Measurements from ENCODE around the gene SARNP. TPM values are rescaled to one million over a fixed set of nuclear protein-coding genes. Genes with fewer than 3 reads are reported as not detected.

SARNP gene
- total RNA-seq, 2 experiments from 2014 or later: 99.6 to 104 TPM

- Mint-ChIP-seq H3K9me3 (no peaks in the 10 kb centered on the region), H3K27ac (no peak overlapping the region), H3K4me3 (no peak overlapping the region), H3K36me3 (peaks cover 7% of the 10 kb centered on the region), H3K4me1 (peaks cover 19% of the 10 kb centered on the region), H3K27me3 (no peaks in the 10 kb centered on the region)
- no peak for DNase-seq
Measured at GRCh38 chr12:55733021-55733555, 84.4 kb downstream of the SARNP start.

- H3K27me3 Mint-ChIP-seq: no peaks in the 10 kb centered on the region
- H3K27ac Mint-ChIP-seq: no peak overlapping the region
- no peaks in the 10 kb centered on the region for H3K9me3 Mint-ChIP-seq
- peaks cover 7% of the 10 kb centered on the region for H3K36me3 Mint-ChIP-seq
- H3K4me3 Mint-ChIP-seq: no peak overlapping the region
- peaks cover 16% of the 10 kb centered on the region for H3K4me1 Mint-ChIP-seq
- DNase-seq: no peak
Measured at GRCh38 chr12:55732288-55732687, 85.2 kb downstream of the SARNP start.

DNA sequence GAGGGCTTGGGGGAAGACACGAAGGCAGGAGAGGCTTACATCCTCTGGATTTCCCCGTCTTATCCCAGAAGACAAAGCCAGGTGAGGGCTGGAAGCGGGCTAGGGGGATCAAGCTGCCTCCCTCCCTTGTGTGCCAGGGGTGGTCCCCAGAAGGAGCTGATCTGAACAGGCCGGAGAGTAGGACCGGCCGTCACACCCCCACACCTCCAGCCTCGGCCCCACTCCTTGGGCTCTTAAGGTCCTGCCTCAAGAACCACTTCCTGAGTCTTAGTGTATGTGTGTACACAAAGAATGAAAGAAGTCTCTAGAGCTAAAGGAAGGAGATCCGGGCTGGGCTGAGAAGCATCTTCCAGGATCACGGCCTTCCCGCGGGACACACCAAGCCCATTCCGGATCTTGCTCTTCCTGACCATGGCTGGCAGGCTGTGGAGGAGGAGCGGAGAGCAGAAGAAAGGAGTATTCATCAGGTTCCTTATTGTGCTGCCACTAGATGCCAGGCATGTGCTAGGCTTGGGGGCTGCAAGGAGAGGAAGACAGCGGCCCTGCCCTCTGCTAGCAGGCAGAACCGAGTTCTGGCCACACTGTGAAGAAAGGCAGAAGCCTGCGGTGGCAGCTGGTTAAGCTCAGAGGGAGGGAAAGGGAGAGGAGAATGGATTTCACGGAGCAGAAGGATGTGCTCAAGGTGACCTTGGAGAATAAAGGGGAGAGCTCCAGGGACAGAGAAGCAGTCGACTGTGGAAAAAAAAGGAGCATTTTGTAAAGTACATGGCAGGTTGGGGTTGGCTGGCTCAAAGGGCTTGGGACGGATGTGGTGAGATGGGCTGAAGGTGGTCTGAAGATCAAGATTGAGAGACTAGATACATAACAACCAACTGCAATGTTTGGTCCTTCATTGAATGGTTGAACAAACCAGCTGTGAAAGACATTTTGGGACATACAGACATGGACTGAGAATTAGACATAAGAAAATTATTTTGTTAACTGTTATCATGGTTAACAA lies 87.4 kb downstream of the SARNP start:
- Mint-ChIP-seq H3K9me3 (no peaks in the 10 kb centered on the region), H3K27ac (peak overlapping the region; percentile 94), H3K36me3 (peaks cover 7% of the 10 kb centered on the region), H3K4me1 (peaks cover 27% of the 10 kb centered on the region), H3K27me3 (no peaks in the 10 kb centered on the region), H3K4me3 (peak overlapping the region; percentile 87)
- DNase-seq: peak; percentile 41

DNA sequence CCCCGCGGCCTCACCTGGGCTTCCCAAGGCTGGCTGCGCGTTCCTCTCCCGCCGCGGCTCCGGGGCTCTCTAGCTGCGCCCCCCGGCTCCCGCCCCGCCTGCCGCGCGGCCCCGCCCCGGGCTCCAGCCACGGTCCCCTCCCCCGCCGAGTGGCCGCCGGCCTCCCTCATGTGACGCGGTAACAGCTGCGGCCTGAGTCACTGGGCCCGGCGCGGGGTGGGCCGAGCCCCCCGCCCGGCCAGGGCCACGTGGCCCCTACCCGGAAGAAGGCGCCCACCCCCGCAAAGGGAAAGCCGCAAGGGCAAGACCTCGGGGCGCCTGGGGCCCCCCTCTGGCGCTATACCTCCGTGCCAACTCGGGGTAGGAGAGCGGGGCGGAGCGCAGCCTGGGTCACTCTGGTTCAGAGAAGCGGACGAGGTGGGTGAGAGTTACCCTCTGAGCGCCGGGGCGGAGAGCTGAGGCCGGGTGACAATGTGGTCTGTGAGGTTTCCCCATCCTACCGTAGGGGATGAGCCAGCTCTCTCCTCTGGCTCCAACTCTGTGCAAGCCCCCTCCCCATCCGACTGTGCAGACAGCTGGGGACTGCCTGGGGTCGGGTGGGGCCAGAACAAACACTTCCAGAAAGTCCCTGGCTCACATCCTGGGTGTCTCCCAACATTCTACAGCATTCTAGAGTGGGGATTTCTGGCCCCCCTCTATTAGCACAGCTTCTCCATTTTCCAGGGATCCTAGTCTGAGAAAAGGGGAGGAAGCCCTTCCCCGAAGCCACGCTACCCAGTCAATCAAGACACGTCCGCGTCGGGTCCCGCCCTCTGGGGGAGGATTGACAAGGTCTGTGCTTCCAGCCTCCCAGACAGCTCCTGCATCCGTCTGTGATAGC lies 88.3 kb downstream of the SARNP start, which contains the start of gene CD63:
TSS of gene CD63 (minus strand) at position 71 of the 880 bp plus-strand sequence. CDS start 668 bp downstream, outside the sequence.
- H3K4me1 Mint-ChIP-seq: peaks cover 31% of the 10 kb centered on the region
- H3K27ac Mint-ChIP-seq: peak within 1 kb of the TSS; percentile 94
- peak; percentile 84 for DNase-seq
- H3K27me3 Mint-ChIP-seq: no peaks in the 10 kb centered on the region
- H3K9me3 Mint-ChIP-seq: no peaks in the 10 kb centered on the region
- H3K36me3 Mint-ChIP-seq: peaks cover 7% of the 10 kb centered on the region
- peak within 1 kb of the TSS; percentile 87 for H3K4me3 Mint-ChIP-seq

GRCh38 chr12:55728186-55728938 lies 89.2 kb downstream of the SARNP start:
- no peaks in the 10 kb centered on the region for H3K27me3 Mint-ChIP-seq
- DNase-seq: peak; percentile 35

DNA sequence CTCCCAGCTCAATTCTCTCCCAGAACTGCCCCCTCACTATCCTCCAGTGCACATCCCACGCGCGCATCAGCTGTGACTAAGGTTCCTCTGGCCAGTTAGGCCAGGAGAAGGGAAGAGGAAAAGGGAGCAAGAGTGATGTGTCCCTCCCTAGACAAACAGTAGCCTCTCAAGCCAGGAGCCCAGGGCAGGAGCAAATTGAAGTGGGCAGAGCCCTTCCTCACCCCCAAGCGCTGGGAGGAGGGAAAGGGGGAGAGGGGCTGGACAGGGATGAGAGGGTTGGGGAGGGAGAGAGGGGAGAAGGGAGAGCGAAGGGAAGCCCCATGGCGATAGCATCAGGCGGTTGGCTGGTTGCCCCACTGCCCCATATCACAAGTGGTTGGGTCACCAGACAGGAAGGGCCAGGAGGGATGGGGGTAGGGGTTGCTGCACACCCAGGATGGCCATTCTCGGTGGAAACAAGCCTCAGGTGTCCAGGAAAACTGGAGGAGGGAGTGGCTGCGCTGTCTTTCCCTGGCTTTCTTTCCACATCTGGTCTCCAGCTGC lies 89.8 kb downstream of the SARNP start:
- Mint-ChIP-seq H3K9me3 (no peaks in the 10 kb centered on the region), H3K4me1 (peaks cover 31% of the 10 kb centered on the region), H3K27ac (peak overlapping the region; percentile 70)

More at GRCh38 chr12:55728186-55728938, 89.2 kb downstream of the SARNP start:
- Mint-ChIP-seq H3K27ac (no peak overlapping the region), H3K4me1 (peaks cover 31% of the 10 kb centered on the region), H3K4me3 (peak overlapping the region; percentile 74), H3K36me3 (peaks cover 7% of the 10 kb centered on the region), H3K9me3 (no peaks in the 10 kb centered on the region)

DNA sequence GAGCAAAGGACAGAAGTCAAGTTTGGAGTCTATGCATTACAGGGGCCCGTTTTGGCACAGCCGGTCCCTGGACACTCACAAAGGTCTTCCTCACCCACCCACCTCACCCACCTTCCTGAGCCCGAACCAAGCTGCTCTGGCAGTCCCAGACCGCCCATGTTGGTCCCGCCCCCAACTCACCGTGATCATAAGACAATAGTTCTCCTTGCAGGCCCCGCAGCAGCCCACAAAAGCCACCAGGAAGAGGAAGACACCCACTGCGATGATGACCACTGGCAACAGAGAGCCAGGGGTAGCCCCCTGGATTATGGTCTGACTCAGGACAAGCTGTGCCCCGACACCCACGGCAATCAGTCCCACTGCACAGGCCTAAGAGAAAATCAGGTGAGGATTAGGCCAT lies 90.6 kb downstream of the SARNP start:
- no peaks in the 10 kb centered on the region for H3K9me3 Mint-ChIP-seq
- H3K27ac Mint-ChIP-seq: peak overlapping the region; percentile 70
- peaks cover 31% of the 10 kb centered on the region for H3K4me1 Mint-ChIP-seq
- H3K27me3 Mint-ChIP-seq: no peaks in the 10 kb centered on the region
- DNase-seq: no peak
- H3K4me3 Mint-ChIP-seq: peak overlapping the region; percentile 74
- H3K36me3 Mint-ChIP-seq: peaks cover 7% of the 10 kb centered on the region

More for the DNA sequence above, 89.8 kb downstream of the SARNP start:
- no peak for DNase-seq
- Mint-ChIP-seq H3K36me3 (peaks cover 7% of the 10 kb centered on the region), H3K4me3 (peak overlapping the region; percentile 74), H3K27me3 (no peaks in the 10 kb centered on the region)

GRCh38 chr12:55725556-55725955 lies 92.0 kb downstream of the SARNP start:
- Mint-ChIP-seq H3K9me3 (no peaks in the 10 kb centered on the region), H3K4me1 (peaks cover 29% of the 10 kb centered on the region), H3K27ac (no peak overlapping the region), H3K27me3 (no peaks in the 10 kb centered on the region), H3K4me3 (no peak overlapping the region), H3K36me3 (peaks cover 6% of the 10 kb centered on the region)
- DNase-seq: no peak

DNA sequence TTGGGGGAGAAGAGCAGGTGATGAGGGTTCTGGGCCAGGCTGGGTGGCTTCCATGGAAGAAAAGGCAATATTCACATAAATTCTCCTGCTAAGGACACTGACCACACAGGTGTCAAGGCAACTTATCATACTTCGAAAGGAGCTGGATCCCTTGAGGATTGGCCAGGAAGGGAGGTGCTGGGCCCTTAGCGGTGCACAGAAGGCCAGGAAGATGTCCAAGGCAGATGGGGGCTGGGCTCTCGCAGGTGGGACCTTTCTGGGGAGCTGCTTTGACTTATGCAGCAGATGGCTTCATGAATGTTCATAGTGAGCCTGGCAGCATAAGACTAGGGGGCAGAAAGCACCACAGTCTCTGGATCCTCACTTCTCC lies 92.6 kb downstream of the SARNP start:
- DNase-seq: no peak
- H3K4me1 Mint-ChIP-seq: peaks cover 24% of the 10 kb centered on the region
- no peak overlapping the region for H3K4me3 Mint-ChIP-seq
- no peaks in the 10 kb centered on the region for H3K36me3 Mint-ChIP-seq
- H3K27ac Mint-ChIP-seq: no peak overlapping the region
- no peaks in the 10 kb centered on the region for H3K27me3 Mint-ChIP-seq
- no peaks in the 10 kb centered on the region for H3K9me3 Mint-ChIP-seq

DNA sequence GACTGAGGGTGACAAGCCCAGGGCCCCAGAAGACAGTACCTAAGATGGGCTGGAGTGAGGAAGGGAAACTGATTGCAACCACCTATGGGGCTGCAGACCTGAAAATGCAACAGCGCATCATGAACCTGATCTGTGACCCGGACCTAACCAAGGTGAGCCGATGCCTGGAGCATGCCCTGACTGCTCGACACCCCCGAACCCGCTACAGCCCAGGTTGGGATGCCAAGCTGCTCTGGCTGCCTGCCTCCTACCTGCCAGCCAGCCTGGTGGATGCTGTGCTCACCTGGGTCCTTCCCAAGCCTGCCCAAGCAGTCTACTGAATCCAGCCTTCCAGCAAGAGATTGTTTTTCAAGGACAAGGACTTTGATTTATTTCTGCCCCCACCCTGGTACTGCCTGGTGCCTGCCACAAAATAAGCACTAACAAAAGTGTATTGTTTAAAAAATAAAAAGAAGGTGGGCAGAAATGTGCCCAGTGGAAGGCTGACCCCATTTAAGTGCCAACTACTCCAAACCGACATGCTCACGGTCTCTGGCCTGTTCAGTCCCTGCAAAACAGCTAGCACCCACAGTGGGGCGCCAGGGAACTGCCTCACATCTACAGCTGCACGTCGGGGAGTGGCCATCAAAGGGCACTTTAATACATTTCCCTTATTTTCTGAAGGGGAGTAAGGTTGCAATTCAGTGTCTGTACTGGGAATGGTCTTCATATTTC lies 93.1 kb downstream of the SARNP start:
- H3K27me3 Mint-ChIP-seq: no peaks in the 10 kb centered on the region

GRCh38 chr12:55723516-55724225 lies 93.9 kb downstream of the SARNP start:
- Mint-ChIP-seq H3K27ac (no peak overlapping the region), H3K4me1 (peaks cover 26% of the 10 kb centered on the region), H3K4me3 (no peak overlapping the region), H3K27me3 (no peaks in the 10 kb centered on the region), H3K36me3 (no peaks in the 10 kb centered on the region), H3K9me3 (no peaks in the 10 kb centered on the region)
- DNase-seq: no peak

More for the DNA sequence above, 93.1 kb downstream of the SARNP start:
- no peaks in the 10 kb centered on the region for H3K9me3 Mint-ChIP-seq
- H3K4me1 Mint-ChIP-seq: peaks cover 25% of the 10 kb centered on the region
- no peak overlapping the region for H3K4me3 Mint-ChIP-seq
- DNase-seq: peak; percentile 64
- no peak overlapping the region for H3K27ac Mint-ChIP-seq
- no peaks in the 10 kb centered on the region for H3K36me3 Mint-ChIP-seq

- no peak for DNase-seq
- Mint-ChIP-seq H3K27me3 (no peaks in the 10 kb centered on the region), H3K27ac (no peak overlapping the region), H3K4me3 (no peak overlapping the region), H3K36me3 (no peaks in the 10 kb centered on the region), H3K4me1 (peaks cover 32% of the 10 kb centered on the region), H3K9me3 (no peaks in the 10 kb centered on the region)
Measured at GRCh38 chr12:55722948-55723347, 94.6 kb downstream of the SARNP start.

DNA sequence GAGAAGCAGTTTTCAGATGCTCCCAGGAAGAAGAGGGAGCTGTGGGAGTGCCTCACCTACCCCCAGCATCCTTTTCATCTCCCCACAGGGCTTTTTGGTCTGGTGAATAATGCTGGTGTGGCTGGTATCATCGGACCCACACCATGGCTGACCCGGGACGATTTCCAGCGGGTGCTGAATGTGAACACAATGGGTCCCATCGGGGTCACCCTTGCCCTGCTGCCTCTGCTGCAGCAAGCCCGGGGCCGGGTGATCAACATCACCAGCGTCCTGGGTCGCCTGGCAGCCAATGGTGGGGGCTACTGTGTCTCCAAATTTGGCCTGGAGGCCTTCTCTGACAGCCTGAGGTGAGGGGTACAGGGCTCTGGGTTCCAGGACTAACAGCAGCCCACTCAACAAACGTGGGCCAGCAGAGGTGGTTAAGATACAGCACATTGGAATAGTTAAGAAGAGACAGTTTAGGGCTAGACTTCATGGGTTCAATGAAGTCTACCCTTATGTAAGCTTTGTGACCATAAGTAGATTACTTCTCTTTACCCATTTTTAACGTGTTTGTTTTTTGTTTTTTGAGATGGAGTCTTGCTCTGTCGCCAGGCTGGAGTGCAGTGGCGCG lies 95.8 kb downstream of the SARNP start:
- H3K36me3 Mint-ChIP-seq: no peaks in the 10 kb centered on the region
- no peak overlapping the region for H3K27ac Mint-ChIP-seq
- H3K27me3 Mint-ChIP-seq: no peaks in the 10 kb centered on the region
- DNase-seq: no peak
- H3K4me1 Mint-ChIP-seq: peaks cover 34% of the 10 kb centered on the region
- H3K9me3 Mint-ChIP-seq: no peaks in the 10 kb centered on the region
- no peak overlapping the region for H3K4me3 Mint-ChIP-seq
